HCT116 (cell line): ENCODE data around the gene PPP1R12B. TPM values are rescaled to one million over a fixed set of nuclear protein-coding genes. Genes with fewer than 3 reads are reported as not detected.

Experiments
- ATAC-seq: fragments of 200-7000 bp; cut with Tn5 transposase; 2 replicates; pipeline ENCODE4 v1.9.1; 2020; ENCODE audit warnings: mild to moderate bottlenecking, moderate library complexity
- BruUV-seq: library from RNA; stranded (reverse); fragments of 400-500 nt; replicated peaks from 2 replicates; lab custom pipeline; 2021; lab: Mats Ljungman, UMichigan
- CTCF ChIA-PET: fragments of 300-600 bp; sonication (Branson Sonifier 250); formaldehyde crosslinking; loops from one replicate; lab custom pipeline; 2021; ENCODE audit warnings: antibody characterized with exemption; lab: Charles Lee
- POLR2A ChIA-PET: fragments of 300-600, 350-600 bp; sonication (Branson Sonifier 250); formaldehyde crosslinking; loops from one replicate; lab custom pipeline; 2021; ENCODE audit warnings: antibody characterized with exemption; lab: Charles Lee
- RAD21 ChIA-PET, 2 experiments: fragments of 300-600 bp; sonication (Branson Sonifier 250); formaldehyde crosslinking; loops; one replicate each; lab custom pipeline; 2023; ENCODE audit warnings: low total read pairs in 2 of 2; ENCODE audit not compliant: uncharacterized antibody in 2 of 2, unreplicated experiment in 2 of 2, low non-redundant PET in 1 of 2; lab: Charles Lee
- DNase-seq: peaks from one replicate; pipeline ENCODE4 v3.0.0-alpha.2; 2010; ENCODE audit warnings: low read depth, low spot score
- H2AFZ ChIP-seq: fragments of 200-600 bp; shearing (Covaris generic), sonication (generic); 2 replicates; pipeline ENCODE4 v1.6.1; 2017; ENCODE audit warnings: low read depth, mixed run types, mixed read lengths, antibody characterized with exemption, low read length; ENCODE audit not compliant: poor library complexity, severe bottlenecking
- H3K27ac ChIP-seq: 2 replicates; pipeline ENCODE4 v1.5.1; 2012; ENCODE audit warnings: low read depth, low read length
- H3K27me3 ChIP-seq: fragments of 200-600 bp; sonication (generic); 2 replicates; pipeline ENCODE4 v1.6.1; 2016; ENCODE audit warnings: mixed run types, low read length, mixed read lengths; ENCODE audit not compliant: insufficient read depth
- H3K36me3 ChIP-seq, 2 experiments: fragments of 200-500 bp in 1 of 2; fragments of 200-600 bp in 1 of 2; sonication (Bioruptor generic) in 1 of 2; sonication (generic) in 1 of 2; 2 replicates each; pipeline versions ENCODE4 v1.5.1 to v1.6.1; 2014 to 2016; ENCODE audit warnings: low read length in 2 of 2, inconsistent platforms in 1 of 2, mixed read lengths in 1 of 2, mixed run types in 1 of 2; ENCODE audit not compliant: insufficient read depth in 2 of 2, control insufficient read depth in 1 of 2
- H3K4me1 ChIP-seq, 2 experiments: fragments of 200-600 bp in 1 of 2; sonication (generic) in 1 of 2; 2 replicates each; pipeline versions ENCODE4 v1.5.1 to v1.6.1; 2012 to 2017; ENCODE audit warnings: low read length in 2 of 2, inconsistent platforms in 1 of 2, mild to moderate bottlenecking in 1 of 2, mixed read lengths in 1 of 2, mixed run types in 1 of 2, moderate library complexity in 1 of 2; ENCODE audit not compliant: insufficient read depth in 2 of 2, control insufficient read depth in 1 of 2
- H3K4me2 ChIP-seq: fragments of 200-600 bp; sonication (generic); 2 replicates; pipeline ENCODE4 v1.6.1; 2017; ENCODE audit warnings: mixed run types, low read length, mixed read lengths
- H3K4me3 ChIP-seq, 2 experiments: fragments of 200-600 bp in 1 of 2; sonication (generic) in 1 of 2; replicated peaks in 1 of 2; 2 replicates each; pipeline ENCODE4 v1.5.1; 2011 to 2016; ENCODE audit warnings: low read length in 2 of 2, control low read depth in 1 of 2, low read depth in 1 of 2, mild to moderate bottlenecking in 1 of 2, mixed read lengths in 1 of 2, mixed run types in 1 of 2
- H3K79me2 ChIP-seq: fragments of 200-600 bp; sonication (generic); 2 replicates; pipeline ENCODE4 v1.6.1; 2017; ENCODE audit warnings: mild to moderate bottlenecking, mixed run types, low read length, moderate library complexity, mixed read lengths; ENCODE audit not compliant: insufficient read depth
- H3K9ac ChIP-seq: fragments of 200-600 bp; sonication (generic); 2 replicates; pipeline ENCODE4 v1.6.1; 2016; ENCODE audit warnings: low read length, mixed read lengths
- H3K9me2 ChIP-seq: fragments of 200-600 bp; sonication (generic), shearing (Covaris generic); 2 replicates; pipeline ENCODE4 v1.6.1; 2017; ENCODE audit warnings: mixed run types, mild to moderate bottlenecking, moderate library complexity; ENCODE audit not compliant: insufficient read depth
- H3K9me3 ChIP-seq, 2 experiments: fragments of 200-500 bp in 1 of 2; fragments of 200-600 bp in 1 of 2; sonication (Bioruptor generic) in 1 of 2; sonication (generic) in 1 of 2; 2 replicates each; pipeline ENCODE4 v1.6.1; 2014 to 2017; ENCODE audit warnings: low read length in 2 of 2, mixed read lengths in 2 of 2, inconsistent platforms in 1 of 2, low read depth in 1 of 2, mild to moderate bottlenecking in 1 of 2, mixed run types in 1 of 2, moderate library complexity in 1 of 2; ENCODE audit not compliant: control insufficient read depth in 1 of 2, insufficient read depth in 1 of 2
- H4K20me1 ChIP-seq: fragments of 200-600 bp; sonication (generic), shearing (Covaris generic); 2 replicates; pipeline ENCODE4 v1.6.1; 2017; ENCODE audit warnings: mixed run types, mild to moderate bottlenecking, moderate library complexity; ENCODE audit not compliant: insufficient read depth
- CBX3 ChIP-seq: IDR thresholded peaks from 2 replicates; pipeline ENCODE4 v1.6.1; 2012; ENCODE audit warnings: low read depth
- CEBPB ChIP-seq: IDR thresholded peaks from 2 replicates; pipeline ENCODE4 v1.6.1; 2012; ENCODE audit warnings: low read depth
- EGR1 ChIP-seq: IDR thresholded peaks from 2 replicates; pipeline ENCODE4 v1.6.1; 2012; ENCODE audit warnings: low read depth
- EZH2 ChIP-seq: fragments of 200-600 bp; sonication (generic); IDR thresholded peaks from 2 replicates; pipeline ENCODE4 v1.6.1; 2017; ENCODE audit warnings: antibody characterized with exemption, mixed run types
- EZH2phosphoT487 ChIP-seq: fragments of 200-600 bp; IDR thresholded peaks from 2 replicates; pipeline ENCODE4 v1.6.1; 2018; ENCODE audit warnings: antibody characterized with exemption, borderline replicate concordance
- FOSL1 ChIP-seq: IDR thresholded peaks from 2 replicates; pipeline ENCODE4 v1.6.1; 2012; ENCODE audit warnings: low read depth
- JUND ChIP-seq: IDR thresholded peaks from 2 replicates; pipeline ENCODE4 v1.6.1; 2012
- POLR2A ChIP-seq: IDR thresholded peaks from 2 replicates; pipeline ENCODE4 v1.7.0; 2011; ENCODE audit warnings: borderline replicate concordance; ENCODE audit not compliant: insufficient read depth, insufficient read length; ENCODE audit errors: extremely low read depth
- RAD21 ChIP-seq: IDR thresholded peaks from 2 replicates; pipeline ENCODE4 v1.6.1; 2012; ENCODE audit warnings: low read depth, mild to moderate bottlenecking
- REST ChIP-seq: IDR thresholded peaks from 2 replicates; pipeline ENCODE4 v1.6.1; 2012; ENCODE audit warnings: low read depth
- SP1 ChIP-seq: IDR thresholded peaks from 2 replicates; pipeline ENCODE4 v1.6.1; 2012; ENCODE audit warnings: low read depth
- SRF ChIP-seq: IDR thresholded peaks from 2 replicates; pipeline ENCODE4 v1.6.1; 2012; ENCODE audit warnings: low read depth
- TCF7L2 ChIP-seq: IDR thresholded peaks from 2 replicates; pipeline ENCODE4 v1.7.0; 2011; ENCODE audit warnings: borderline replicate concordance, inconsistent platforms; ENCODE audit not compliant: insufficient read depth, insufficient read length; ENCODE audit errors: extremely low read depth
- YY1 ChIP-seq: IDR thresholded peaks from 2 replicates; pipeline ENCODE4 v1.6.1; 2011; ENCODE audit warnings: low read length, low read depth, moderate library complexity, mild to moderate bottlenecking; ENCODE audit not compliant: insufficient replicate concordance; ENCODE audit errors: extremely low read depth
- ZFX ChIP-seq: fragments of 450-650 bp; IDR thresholded peaks from 2 replicates; pipeline ENCODE4 v1.6.1; 2017
- ZNF274 ChIP-seq: fragments of 200-500 bp; sonication (Bioruptor generic); IDR thresholded peaks from 2 replicates; pipeline ENCODE4 v1.6.1; 2014; ENCODE audit warnings: mild to moderate bottlenecking, low read depth, low read length, inconsistent platforms
- intact Hi-C: fragments of 100-400 bp; cut with micrococcal nuclease; formaldehyde crosslinking; loops from 2 replicates; pipeline ENCODE4 v1.10.0; 2022
- total RNA-seq: library from RNA; stranded (reverse); gene quantifications from one replicate; pipeline ENCODE4 v1.2.1, GENCODE V29; 2021; ENCODE audit not compliant: unreplicated experiment
- TF ChIP-seq, protein P1 (sequence below): IDR thresholded peaks from 2 replicates; pipeline ENCODE4 v1.6.1; 2011; ENCODE audit warnings: mild to moderate bottlenecking, low read length, moderate library complexity; ENCODE audit not compliant: insufficient replicate concordance; ENCODE audit errors: extremely low read depth
- TF ChIP-seq, protein P2 (sequence below), 3 experiments: fragments of 200-600 bp in 1 of 3; sonication (generic) in 1 of 3; IDR thresholded peaks in 2 of 3; conservative IDR thresholded peaks in 1 of 3; 2 replicates each; pipeline ENCODE4 v1.5.1; 2012 to 2017; ENCODE audit warnings: low read depth in 2 of 3, low read length in 2 of 3, antibody characterized with exemption in 1 of 3, borderline replicate concordance in 1 of 3, control low read depth in 1 of 3, mild to moderate bottlenecking in 1 of 3, mixed read lengths in 1 of 3, mixed run types in 1 of 3, moderate library complexity in 1 of 3; ENCODE audit not compliant: insufficient read depth in 1 of 3
- TF ChIP-seq, protein P3 (sequence below): IDR thresholded peaks from 2 replicates; pipeline ENCODE4 v1.6.1; 2012

The PPP1R12B gene
- total RNA-seq, 1 experiment from 2014 or later, result 14.3 TPM

GRCh38 chr1:202433155-202434043, 84.9 kb downstream of the PPP1R12B start:
- Histone ChIP-seq H3K4me2 (no peak overlapping the region), H3K27ac (no peak overlapping the region), H3K9ac (no peak overlapping the region), H4K20me1 (no peaks in the 10 kb centered on the region), H3K79me2 (no peaks in the 10 kb centered on the region), H3K4me3 (no peak overlapping the region), H3K4me1 (no peaks in the 10 kb centered on the region), H3K27me3 (no peaks in the 10 kb centered on the region), H2AFZ (no peak overlapping the region), H3K9me3 (no peaks in the 10 kb centered on the region), H3K36me3 (0 out of 4 replicates have a peak, but pooled peaks cover 0 to 2% of the 10 kb centered on the region in 2 experiments), H3K9me2 (no peaks in the 10 kb centered on the region)
- intact Hi-C loops, result no loop called here
- no peak for ATAC-seq
- RAD21 ChIA-PET, result no interaction called here
- DNase-seq, result no peak
- POLR2A ChIA-PET, result no interaction called here
- CTCF ChIA-PET, result no interaction called here
- no TSS peak for BruUV-seq
- TF ChIP-seq FOSL1 (no peak), TCF7L2 (no peak), EGR1 (no peak), POLR2A (no peak), YY1 (no peak), ZFX (no peak), JUND (no peak), RAD21 (no peak), EZH2 (no peak), EZH2phosphoT487 (no peak), CBX3 (no peak), SP1 (no peak), SRF (no peak), ZNF274 (no peak), CEBPB (no peak), REST (no peak)
- TF ChIP-seq, protein P1, sequence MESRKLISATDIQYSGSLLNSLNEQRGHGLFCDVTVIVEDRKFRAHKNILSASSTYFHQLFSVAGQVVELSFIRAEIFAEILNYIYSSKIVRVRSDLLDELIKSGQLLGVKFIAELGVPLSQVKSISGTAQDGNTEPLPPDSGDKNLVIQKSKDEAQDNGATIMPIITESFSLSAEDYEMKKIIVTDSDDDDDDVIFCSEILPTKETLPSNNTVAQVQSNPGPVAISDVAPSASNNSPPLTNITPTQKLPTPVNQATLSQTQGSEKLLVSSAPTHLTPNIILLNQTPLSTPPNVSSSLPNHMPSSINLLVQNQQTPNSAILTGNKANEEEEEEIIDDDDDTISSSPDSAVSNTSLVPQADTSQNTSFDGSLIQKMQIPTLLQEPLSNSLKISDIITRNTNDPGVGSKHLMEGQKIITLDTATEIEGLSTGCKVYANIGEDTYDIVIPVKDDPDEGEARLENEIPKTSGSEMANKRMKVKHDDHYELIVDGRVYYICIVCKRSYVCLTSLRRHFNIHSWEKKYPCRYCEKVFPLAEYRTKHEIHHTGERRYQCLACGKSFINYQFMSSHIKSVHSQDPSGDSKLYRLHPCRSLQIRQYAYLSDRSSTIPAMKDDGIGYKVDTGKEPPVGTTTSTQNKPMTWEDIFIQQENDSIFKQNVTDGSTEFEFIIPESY, result no peak
- TF ChIP-seq, protein P2, sequence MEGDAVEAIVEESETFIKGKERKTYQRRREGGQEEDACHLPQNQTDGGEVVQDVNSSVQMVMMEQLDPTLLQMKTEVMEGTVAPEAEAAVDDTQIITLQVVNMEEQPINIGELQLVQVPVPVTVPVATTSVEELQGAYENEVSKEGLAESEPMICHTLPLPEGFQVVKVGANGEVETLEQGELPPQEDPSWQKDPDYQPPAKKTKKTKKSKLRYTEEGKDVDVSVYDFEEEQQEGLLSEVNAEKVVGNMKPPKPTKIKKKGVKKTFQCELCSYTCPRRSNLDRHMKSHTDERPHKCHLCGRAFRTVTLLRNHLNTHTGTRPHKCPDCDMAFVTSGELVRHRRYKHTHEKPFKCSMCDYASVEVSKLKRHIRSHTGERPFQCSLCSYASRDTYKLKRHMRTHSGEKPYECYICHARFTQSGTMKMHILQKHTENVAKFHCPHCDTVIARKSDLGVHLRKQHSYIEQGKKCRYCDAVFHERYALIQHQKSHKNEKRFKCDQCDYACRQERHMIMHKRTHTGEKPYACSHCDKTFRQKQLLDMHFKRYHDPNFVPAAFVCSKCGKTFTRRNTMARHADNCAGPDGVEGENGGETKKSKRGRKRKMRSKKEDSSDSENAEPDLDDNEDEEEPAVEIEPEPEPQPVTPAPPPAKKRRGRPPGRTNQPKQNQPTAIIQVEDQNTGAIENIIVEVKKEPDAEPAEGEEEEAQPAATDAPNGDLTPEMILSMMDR (IDR thresholded peaks at IDR 0.05 in 2 of 3, conservative IDR thresholded peaks at IDR 0.05 in 1 of 3; ENCODE audit: borderline replicate concordance in 1 of 3, insufficient read depth in 1 of 3, low read depth in 2 of 3, low read length in 2 of 3), result no peak
- TF ChIP-seq, protein P3, sequence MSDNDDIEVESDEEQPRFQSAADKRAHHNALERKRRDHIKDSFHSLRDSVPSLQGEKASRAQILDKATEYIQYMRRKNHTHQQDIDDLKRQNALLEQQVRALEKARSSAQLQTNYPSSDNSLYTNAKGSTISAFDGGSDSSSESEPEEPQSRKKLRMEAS, result no peak
